PC-3 (cell line): Measurements from ENCODE around the gene AHNAK. TPM values are rescaled to one million over a fixed set of nuclear protein-coding genes. Genes with fewer than 3 reads are reported as not detected.

ENCODE experiments used
- ATAC-seq: fragments of 200-7000 bp; cut with Tn5 transposase; 2 replicates; pipeline ENCODE4 v1.9.1; 2020; ENCODE audit warnings: mild to moderate bottlenecking, moderate library complexity
- BruUV-seq: library from RNA; stranded (reverse); fragments of 400-500 nt; replicated peaks from 2 replicates; lab custom pipeline; 2021; lab: Mats Ljungman, UMichigan
- CTCF ChIA-PET: fragments of 300-600 bp; sonication (Branson Sonifier 250); formaldehyde crosslinking; loops from one replicate; lab custom pipeline; 2022; ENCODE audit warnings: antibody characterized with exemption; lab: Charles Lee
- POLR2A ChIA-PET: fragments of 300-600 bp; sonication (Branson Sonifier 250); formaldehyde crosslinking; loops from one replicate; lab custom pipeline; 2022; ENCODE audit warnings: antibody characterized with exemption; ENCODE audit not compliant: unreplicated experiment; lab: Charles Lee
- DNase-seq: peaks from one replicate; pipeline ENCODE4 v3.0.0-alpha.2; 2015
- H2AFZ ChIP-seq: fragments of 300-600 bp; sonication (generic); 2 replicates; pipeline ENCODE4 v1.6.0; 2016; ENCODE audit warnings: antibody characterized with exemption, low read length
- H3F3A ChIP-seq: fragments of 300-600 bp; sonication (generic); one replicate; pipeline ENCODE4 v1.6.0; 2017; ENCODE audit warnings: antibody characterized with exemption, low read length, control low read depth, mild to moderate bottlenecking; ENCODE audit not compliant: unreplicated experiment
- H3K27ac ChIP-seq: fragments of 300-600 bp; sonication (generic); 2 replicates; pipeline ENCODE4 v1.5.1; 2016; ENCODE audit warnings: mild to moderate bottlenecking, low read length
- H3K27me3 ChIP-seq: fragments of 300-600 bp; sonication (generic); 2 replicates; pipeline ENCODE4 v1.6.1; 2016; ENCODE audit warnings: low read length, mixed read lengths
- H3K36me3 ChIP-seq: fragments of 300-600 bp; sonication (generic); 2 replicates; pipeline ENCODE4 v1.6.1; 2016; ENCODE audit warnings: low read depth, mixed run types, low read length, mixed read lengths
- H3K4me1 ChIP-seq: fragments of 300-600 bp; sonication (generic); 2 replicates; pipeline ENCODE4 v1.5.1; 2016; ENCODE audit warnings: low read length; ENCODE audit not compliant: insufficient read depth
- H3K4me2 ChIP-seq: fragments of 300-600 bp; sonication (generic); 2 replicates; pipeline ENCODE4 v1.6.0; 2016; ENCODE audit warnings: low read length
- H3K4me3 ChIP-seq: fragments of 300-600 bp; sonication (generic); 2 replicates; pipeline ENCODE4 v1.5.1; 2016; ENCODE audit warnings: mild to moderate bottlenecking, low read length, mixed read lengths
- H3K79me2 ChIP-seq: fragments of 300-600 bp; sonication (generic); 2 replicates; pipeline ENCODE4 v1.6.1; 2017; ENCODE audit warnings: low read length, mixed read lengths
- H3K9ac ChIP-seq: fragments of 300-600 bp; sonication (generic); 2 replicates; pipeline ENCODE4 v1.6.0; 2016; ENCODE audit warnings: mild to moderate bottlenecking, low read length
- H3K9me2 ChIP-seq: fragments of 300-600 bp; sonication (generic); replicated peaks from 2 replicates; pipeline ENCODE4 v1.6.1; 2016; ENCODE audit warnings: mixed run types, low read length, mixed read lengths
- H3K9me3 ChIP-seq: fragments of 300-600 bp; sonication (generic); 2 replicates; pipeline ENCODE4 v1.6.1; 2016; ENCODE audit warnings: low read length, mixed read lengths
- H4K20me1 ChIP-seq: fragments of 300-600 bp; sonication (generic); 2 replicates; pipeline ENCODE4 v1.6.1; 2016; ENCODE audit warnings: low read length, mixed read lengths
- EZH2 ChIP-seq: fragments of 300-600 bp; sonication (generic); IDR thresholded peaks from one replicate; pipeline ENCODE4 v1.6.1; 2017; ENCODE audit warnings: antibody characterized with exemption, mild to moderate bottlenecking, low read length; ENCODE audit not compliant: unreplicated experiment
- EZH2phosphoT487 ChIP-seq: fragments of 300-600 bp; sonication (generic); IDR thresholded peaks from 2 replicates; pipeline ENCODE4 v1.6.1; 2018; ENCODE audit warnings: mild to moderate bottlenecking, antibody characterized with exemption, low read length, borderline replicate concordance
- intact Hi-C: fragments of 100-400 bp; cut with micrococcal nuclease; formaldehyde crosslinking; loops from 2 replicates; pipeline ENCODE4 v1.9.0; 2023
- total RNA-seq: library from RNA; depleted of rRNA; stranded (reverse); fragments of >200 nt; gene quantifications from 2 replicates; pipeline ENCODE4 v1.2.3, GENCODE V29; 2014
- TF ChIP-seq, protein P1 (sequence below): fragments of 300-600 bp; sonication (generic); conservative IDR thresholded peaks from 2 replicates; pipeline ENCODE4 v1.5.1; 2017; ENCODE audit warnings: antibody characterized with exemption, low read depth, mild to moderate bottlenecking, low read length

AHNAK gene
- total RNA-seq, 1 experiment from 2014 or later: 287 TPM

DNA sequence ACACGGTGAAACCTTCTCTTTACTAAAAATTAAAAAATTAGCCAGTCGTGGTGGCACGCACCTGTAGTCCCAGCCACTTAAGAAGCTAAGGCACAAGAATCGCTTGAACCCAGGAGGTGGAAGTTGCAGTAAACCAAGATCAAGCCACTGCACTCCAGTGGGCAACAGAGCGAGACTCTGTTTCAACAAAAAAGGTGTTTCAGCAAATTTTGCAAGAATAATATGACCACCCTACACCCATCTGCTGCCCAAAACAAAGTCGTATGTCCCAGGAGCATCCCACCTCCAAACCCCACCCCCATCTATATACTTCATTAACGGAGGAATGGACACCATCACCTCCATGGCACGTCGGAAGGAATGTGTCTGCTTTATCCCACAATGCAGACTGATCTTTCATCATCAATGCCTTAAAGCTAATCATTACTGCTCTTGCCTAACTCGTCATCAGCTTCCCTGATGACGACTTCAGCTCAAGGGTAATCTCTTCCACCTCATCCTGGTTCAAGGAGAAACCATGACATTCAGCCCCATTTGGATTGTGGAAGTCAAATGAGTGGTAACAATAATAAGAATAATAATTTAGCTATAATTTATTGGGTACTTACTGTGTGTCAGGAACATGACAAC, 93.7 kb downstream of the AHNAK start:
- H3K4me2 ChIP-seq: no peak overlapping the region
- no peak overlapping the region for H3K4me3 ChIP-seq
- no peaks in the 10 kb centered on the region for H3K36me3 ChIP-seq
- H2AFZ ChIP-seq: no peak overlapping the region
- POLR2A ChIA-PET: interaction anchor here (0.6 kb wide), 1 partner anchor 178 kb away, joined by 3 read pairs; no protein-coding TSS in a partner anchor
- no peak overlapping the region for H3K9ac ChIP-seq
- CTCF ChIA-PET: no interaction called here
- intact Hi-C loops: no loop called here
- no peaks in the 10 kb centered on the region for H4K20me1 ChIP-seq
- ATAC-seq: no peak
- H3K9me3 ChIP-seq: no peaks in the 10 kb centered on the region
- H3K79me2 ChIP-seq: no peaks in the 10 kb centered on the region
- H3F3A ChIP-seq: no peaks in the 10 kb centered on the region
- H3K9me2 ChIP-seq: no peaks in the 10 kb centered on the region
- no TSS peak for BruUV-seq
- H3K27me3 ChIP-seq: no peaks in the 10 kb centered on the region
- DNase-seq: no peak
- TF ChIP-seq EZH2phosphoT487 (no peak), EZH2 (no peak)
- TF ChIP-seq, protein P1, sequence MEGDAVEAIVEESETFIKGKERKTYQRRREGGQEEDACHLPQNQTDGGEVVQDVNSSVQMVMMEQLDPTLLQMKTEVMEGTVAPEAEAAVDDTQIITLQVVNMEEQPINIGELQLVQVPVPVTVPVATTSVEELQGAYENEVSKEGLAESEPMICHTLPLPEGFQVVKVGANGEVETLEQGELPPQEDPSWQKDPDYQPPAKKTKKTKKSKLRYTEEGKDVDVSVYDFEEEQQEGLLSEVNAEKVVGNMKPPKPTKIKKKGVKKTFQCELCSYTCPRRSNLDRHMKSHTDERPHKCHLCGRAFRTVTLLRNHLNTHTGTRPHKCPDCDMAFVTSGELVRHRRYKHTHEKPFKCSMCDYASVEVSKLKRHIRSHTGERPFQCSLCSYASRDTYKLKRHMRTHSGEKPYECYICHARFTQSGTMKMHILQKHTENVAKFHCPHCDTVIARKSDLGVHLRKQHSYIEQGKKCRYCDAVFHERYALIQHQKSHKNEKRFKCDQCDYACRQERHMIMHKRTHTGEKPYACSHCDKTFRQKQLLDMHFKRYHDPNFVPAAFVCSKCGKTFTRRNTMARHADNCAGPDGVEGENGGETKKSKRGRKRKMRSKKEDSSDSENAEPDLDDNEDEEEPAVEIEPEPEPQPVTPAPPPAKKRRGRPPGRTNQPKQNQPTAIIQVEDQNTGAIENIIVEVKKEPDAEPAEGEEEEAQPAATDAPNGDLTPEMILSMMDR: no peak
- H3K27ac ChIP-seq: no peak overlapping the region
- peaks cover 9% of the 10 kb centered on the region for H3K4me1 ChIP-seq

DNA sequence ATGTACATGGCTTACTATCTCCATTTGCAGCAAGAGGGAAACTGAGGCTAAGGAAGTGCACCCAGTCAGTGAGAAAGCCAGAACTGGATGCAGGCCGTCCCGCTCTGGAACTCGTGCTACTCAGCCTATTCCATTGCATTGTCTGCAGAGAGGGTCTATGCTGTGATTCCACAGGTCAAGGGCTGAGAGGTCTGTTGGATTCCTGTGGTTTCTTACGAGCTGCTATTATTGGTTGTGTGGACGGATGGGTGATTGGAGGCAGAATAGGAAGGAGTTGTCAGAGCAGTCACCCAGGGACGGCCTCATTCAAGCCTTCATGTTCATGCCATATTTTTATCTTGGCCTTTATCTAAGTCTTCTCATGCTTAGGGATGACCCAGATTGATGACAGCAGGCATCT, 94.3 kb downstream of the AHNAK start:
- Histone ChIP-seq H3K79me2 (no peaks in the 10 kb centered on the region), H3K9me3 (no peaks in the 10 kb centered on the region), H3K9me2 (no peaks in the 10 kb centered on the region), H4K20me1 (no peaks in the 10 kb centered on the region), H3K36me3 (no peaks in the 10 kb centered on the region), H2AFZ (no peak overlapping the region), H3K4me1 (peaks cover 9% of the 10 kb centered on the region), H3K4me2 (no peak overlapping the region), H3K27me3 (no peaks in the 10 kb centered on the region), H3K4me3 (no peak overlapping the region), H3K27ac (no peak overlapping the region), H3K9ac (no peak overlapping the region), H3F3A (no peaks in the 10 kb centered on the region)
- ChIA-PET CTCF (no interaction called here), POLR2A (no interaction called here)
- DNase-seq: no peak
- no peak for ATAC-seq
- BruUV-seq: no TSS peak
- intact Hi-C loops: no loop called here
- TF ChIP-seq, protein P1: no peak
- TF ChIP-seq EZH2 (no peak), EZH2phosphoT487 (no peak)

DNA sequence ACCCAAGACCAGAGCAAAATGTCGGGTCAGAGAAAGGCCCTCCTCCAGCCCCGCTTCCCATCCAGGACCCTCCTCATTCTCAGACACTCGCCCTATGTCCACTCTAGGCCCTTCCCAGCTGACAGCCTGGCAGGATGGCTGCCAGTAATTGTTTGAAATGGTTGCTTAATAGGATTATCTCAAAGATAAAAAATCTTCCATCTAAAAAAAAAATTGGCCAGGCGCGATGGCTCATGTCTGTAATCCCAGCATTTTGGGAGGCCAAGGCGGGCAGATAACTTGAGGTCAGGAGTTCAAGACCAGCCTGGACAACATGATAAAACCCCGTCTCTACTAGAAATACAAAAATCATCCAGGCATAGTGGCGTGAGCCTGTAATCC, 95.4 kb downstream of the AHNAK start:
- CTCF ChIA-PET: no interaction called here
- no peaks in the 10 kb centered on the region for H3K79me2 ChIP-seq
- POLR2A ChIA-PET: no interaction called here

More for the DNA sequence above, 95.4 kb downstream of the AHNAK start:
- Histone ChIP-seq H3K27ac (no peak overlapping the region), H3K4me2 (no peak overlapping the region), H3F3A (no peaks in the 10 kb centered on the region), H2AFZ (no peak overlapping the region), H3K9ac (no peak overlapping the region), H3K36me3 (no peaks in the 10 kb centered on the region), H3K4me3 (no peak overlapping the region), H3K9me3 (no peaks in the 10 kb centered on the region), H3K27me3 (no peaks in the 10 kb centered on the region), H3K4me1 (peaks cover 11% of the 10 kb centered on the region), H4K20me1 (no peaks in the 10 kb centered on the region), H3K9me2 (no peaks in the 10 kb centered on the region)
- intact Hi-C loops: no loop called here
- BruUV-seq: no TSS peak
- TF ChIP-seq, protein P1: no peak
- no peak for TF ChIP-seq EZH2
- TF ChIP-seq EZH2phosphoT487: no peak
- ATAC-seq (no peak), DNase-seq (no peak)
